G401 (cell line): ENCODE measurements around the gene PHEX. TPM values are rescaled to one million over a fixed set of nuclear protein-coding genes. Genes with fewer than 3 reads are reported as not detected.

Source experiments
- DNase-seq: peaks from one replicate; pipeline ENCODE4 v3.0.0-alpha.2; 2015; ENCODE audit warnings: low spot score
- in situ Hi-C: cut with HindIII; loops from 2 replicates; pipeline ENCODE4 v1.10.0; 2016; ENCODE audit warnings: low sequenced_read_pairs, mixed read lengths
- total RNA-seq: library from RNA; depleted of rRNA; stranded (reverse); fragments of >200 nt; shearing (Covaris generic); gene quantifications from 2 replicates; pipeline ENCODE4 v1.2.3, GENCODE V29; 2014; rRNA removed

The PHEX gene
- not detected in 2 replicates for total RNA-seq

- no peak for DNase-seq
- in situ Hi-C loops: no loop called here
These were observed at the start of gene PHEX for GRCh38 chrX:22032084-22032483. TSS of gene PHEX (plus strand) at chrX:22032325. CDS start at chrX:22033006, 681 bp downstream.

GRCh38 chrX:21985332-21985777, 46.8 kb upstream of the PHEX start:
- in situ Hi-C loops: no loop called here
- peak; percentile 80 for DNase-seq

GRCh38 chrX:21986596-21986995, 45.5 kb upstream of the PHEX start:
- in situ Hi-C loops: no loop called here
- no peak for DNase-seq

GRCh38 chrX:21989384-21989783, 42.7 kb upstream of the PHEX start:
- DNase-seq: no peak
- in situ Hi-C loops: no loop called here

GRCh38 chrX:21990832-21991231, 41.3 kb upstream of the PHEX start:
- DNase-seq: no peak
- in situ Hi-C loops: no loop called here

- in situ Hi-C loops: no loop called here
- DNase-seq: no peak
These were observed 40.6 kb upstream of the PHEX start for GRCh38 chrX:21991504-21991903.

GRCh38 chrX:21993265-21993664, 38.9 kb upstream of the PHEX start:
- DNase-seq: no peak
- in situ Hi-C loops: no loop called here

GRCh38 chrX:21996872-21997455, 35.2 kb upstream of the PHEX start:
- no peak for DNase-seq
- in situ Hi-C loops: no loop called here

- DNase-seq: no peak
- in situ Hi-C loops: no loop called here
These were observed 34.1 kb upstream of the PHEX start for GRCh38 chrX:21998037-21998436.

- DNase-seq: no peak
- in situ Hi-C loops: no loop called here
These were observed 27.3 kb upstream of the PHEX start for GRCh38 chrX:22004866-22005265.

- no peak for DNase-seq
- in situ Hi-C loops: no loop called here
These were observed 20.1 kb upstream of the PHEX start for GRCh38 chrX:22012051-22012450.

GRCh38 chrX:22012931-22013330, 19.2 kb upstream of the PHEX start:
- in situ Hi-C loops: no loop called here
- no peak for DNase-seq

GRCh38 chrX:22015139-22015750, 16.9 kb upstream of the PHEX start:
- in situ Hi-C loops: no loop called here

GRCh38 chrX:22021751-22022324, 10.3 kb upstream of the PHEX start:
- in situ Hi-C loops: no loop called here

More at GRCh38 chrX:22015139-22015750, 16.9 kb upstream of the PHEX start:
- DNase-seq: no peak

GRCh38 chrX:22024577-22024976, 7.5 kb upstream of the PHEX start:
- in situ Hi-C loops: no loop called here
- no peak for DNase-seq

More at GRCh38 chrX:22021751-22022324, 10.3 kb upstream of the PHEX start:
- DNase-seq: no peak

GRCh38 chrX:22025751-22026150, 6.4 kb upstream of the PHEX start:
- in situ Hi-C loops: no loop called here
- DNase-seq: no peak

- no peak for DNase-seq
- in situ Hi-C loops: no loop called here
These were observed 5.4 kb upstream of the PHEX start for GRCh38 chrX:22026731-22027130.

- in situ Hi-C loops: no loop called here
- DNase-seq: no peak
These were observed 381 bp downstream of the PHEX start for GRCh38 chrX:22032506-22032905.

GRCh38 chrX:22033818-22034217, 1.7 kb downstream of the PHEX start:
- in situ Hi-C loops: no loop called here
- DNase-seq: no peak

- no peak for DNase-seq
- in situ Hi-C loops: no loop called here
These were observed 3.1 kb downstream of the PHEX start for GRCh38 chrX:22035236-22035635.

GRCh38 chrX:22037225-22037624, 5.1 kb downstream of the PHEX start:
- in situ Hi-C loops: no loop called here
- no peak for DNase-seq
